HG02623 (cell line): Measurements from ENCODE around the gene GRAPL.
A peak's percentile ranks its signal among the peaks of the same experiment; 100 is the strongest.
"Not testable (repeated sequence)": the region's sequence is repeated elsewhere in the genome, so short reads cannot be mapped to it uniquely, and the experiment has no call there.

ENCODE experiments used
- ATAC-seq: cut with Tn5 transposase; IDR thresholded peaks from one replicate; pipeline ENCODE4 v1.9.1; 2021; ENCODE audit warnings: moderate library complexity; ENCODE audit not compliant: unreplicated experiment

The GRAPL gene

DNA sequence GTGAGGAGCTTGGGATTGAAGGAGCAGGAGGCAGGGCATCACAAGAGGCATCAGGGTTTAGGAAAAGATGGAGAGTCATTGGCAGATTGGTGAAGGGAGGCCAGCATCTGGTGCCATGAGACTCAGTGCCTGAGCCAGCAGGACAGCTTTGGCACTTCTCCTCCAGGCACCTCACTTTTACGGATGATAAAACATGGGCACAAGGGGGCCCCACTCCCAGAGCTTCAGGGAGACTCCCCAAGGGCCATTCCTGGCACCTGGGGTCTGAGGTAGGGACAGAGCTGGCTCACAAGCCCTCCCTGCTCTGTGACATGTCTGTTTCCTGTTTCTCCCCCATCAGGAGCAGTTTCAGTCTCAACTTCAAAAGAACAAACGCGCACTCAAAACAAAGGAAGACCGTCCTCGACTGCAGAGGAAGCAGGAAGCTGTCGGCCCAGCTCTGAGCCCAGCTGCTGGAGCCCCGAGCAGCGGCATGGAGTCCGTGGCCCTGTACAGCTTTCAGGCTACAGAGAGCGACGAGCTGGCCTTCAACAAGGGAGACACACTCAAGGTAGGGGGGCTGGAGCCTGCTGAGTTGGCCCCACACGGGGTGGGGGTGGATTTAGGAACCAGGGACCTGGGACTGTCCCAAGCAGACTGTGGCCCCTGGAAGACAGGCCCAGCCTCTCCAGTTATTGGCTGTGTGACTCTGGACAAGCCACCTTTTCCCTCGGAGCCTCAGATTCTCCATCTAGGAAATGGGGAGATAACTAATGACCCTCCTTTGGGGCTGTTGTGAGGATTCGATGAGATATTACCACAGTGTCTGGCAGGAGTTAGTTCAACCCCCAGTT, at the start of gene GRAPL:
Gene GRAPL, plus strand, starts transcription at position 442 of the 833 bp plus-strand sequence. Its CDS starts 31 bp downstream, at position 473.
- ATAC-seq, result not testable (repeated sequence)

DNA sequence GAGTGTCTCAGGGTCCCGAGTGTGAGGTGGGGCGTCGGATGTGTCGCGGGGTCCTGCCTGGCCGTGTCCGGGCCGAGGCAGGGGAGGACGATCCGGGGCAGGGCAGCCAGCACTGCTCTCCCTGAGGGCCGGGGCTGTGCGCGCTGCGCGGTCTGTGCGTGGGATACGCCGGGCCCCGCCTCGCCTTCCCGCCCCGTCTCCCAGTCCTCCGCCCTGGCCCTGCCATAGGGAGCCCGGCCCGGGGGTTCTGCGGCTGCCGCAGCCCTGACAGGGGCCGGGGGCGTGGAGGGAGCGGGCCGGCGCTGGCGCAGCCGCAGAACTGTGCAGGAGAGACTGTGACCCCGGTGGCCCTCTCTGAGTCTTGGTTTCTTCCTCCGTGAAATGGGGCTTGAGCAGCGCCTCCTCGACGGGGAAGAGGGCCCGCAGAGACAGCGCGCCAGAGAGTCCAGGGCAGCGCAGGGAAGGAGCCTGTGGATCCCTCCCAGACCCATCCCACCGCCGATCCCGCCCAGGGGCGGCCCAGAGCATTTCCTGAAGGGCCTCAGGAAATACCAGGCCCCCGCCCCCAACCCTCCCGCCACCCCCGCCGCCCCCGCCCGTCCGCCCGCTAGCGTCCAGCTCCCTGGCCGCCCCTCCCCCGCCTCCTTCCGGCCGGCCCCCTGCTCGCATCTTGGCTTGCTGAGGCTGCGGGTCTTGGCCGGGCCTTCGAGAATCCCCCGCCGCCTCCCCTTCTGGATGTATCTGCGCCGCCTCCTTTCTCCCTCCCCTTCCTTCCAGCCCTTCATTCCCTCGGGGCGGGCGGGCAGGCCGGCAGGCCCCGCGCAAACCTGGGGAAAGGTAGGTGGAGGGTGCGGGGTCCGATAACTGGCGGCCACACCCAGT, 38.3 kb upstream of the GRAPL start:
- ATAC-seq, result not testable (repeated sequence)

DNA sequence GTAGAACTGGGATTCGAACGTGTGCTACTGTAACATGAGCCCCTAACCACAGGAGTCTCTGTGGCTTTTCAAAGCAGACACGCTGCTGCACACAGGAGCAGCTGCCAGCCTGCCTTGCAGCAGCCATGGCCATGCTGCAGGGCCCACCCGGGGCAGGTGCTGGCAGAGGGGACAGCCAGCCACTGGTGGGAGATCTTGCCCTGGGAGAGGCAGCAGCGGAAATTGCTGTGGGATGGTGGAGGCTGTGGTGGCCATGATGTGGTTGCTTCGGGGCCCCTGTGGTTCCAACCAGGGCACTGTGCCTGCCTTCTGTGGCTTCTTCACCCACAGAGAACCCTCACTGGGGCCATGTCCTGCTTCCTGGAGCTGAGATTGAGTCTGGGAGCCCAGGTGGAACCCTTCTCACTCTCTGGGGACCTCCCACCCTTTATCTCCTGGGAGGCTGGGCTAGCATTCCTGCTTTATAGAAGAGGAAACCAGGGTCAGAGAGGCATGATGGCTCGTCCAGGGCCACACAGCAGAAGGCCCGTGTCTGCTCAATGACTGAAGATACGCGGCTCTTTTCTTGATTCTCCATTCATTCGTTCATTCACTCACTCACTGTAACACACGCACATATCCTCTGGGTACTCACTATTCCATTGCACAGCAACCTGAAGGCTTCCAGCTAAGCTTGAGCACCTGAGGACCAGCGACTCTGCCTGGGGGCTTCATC, 37.2 kb upstream of the GRAPL start:
- not testable (repeated sequence) for ATAC-seq

DNA sequence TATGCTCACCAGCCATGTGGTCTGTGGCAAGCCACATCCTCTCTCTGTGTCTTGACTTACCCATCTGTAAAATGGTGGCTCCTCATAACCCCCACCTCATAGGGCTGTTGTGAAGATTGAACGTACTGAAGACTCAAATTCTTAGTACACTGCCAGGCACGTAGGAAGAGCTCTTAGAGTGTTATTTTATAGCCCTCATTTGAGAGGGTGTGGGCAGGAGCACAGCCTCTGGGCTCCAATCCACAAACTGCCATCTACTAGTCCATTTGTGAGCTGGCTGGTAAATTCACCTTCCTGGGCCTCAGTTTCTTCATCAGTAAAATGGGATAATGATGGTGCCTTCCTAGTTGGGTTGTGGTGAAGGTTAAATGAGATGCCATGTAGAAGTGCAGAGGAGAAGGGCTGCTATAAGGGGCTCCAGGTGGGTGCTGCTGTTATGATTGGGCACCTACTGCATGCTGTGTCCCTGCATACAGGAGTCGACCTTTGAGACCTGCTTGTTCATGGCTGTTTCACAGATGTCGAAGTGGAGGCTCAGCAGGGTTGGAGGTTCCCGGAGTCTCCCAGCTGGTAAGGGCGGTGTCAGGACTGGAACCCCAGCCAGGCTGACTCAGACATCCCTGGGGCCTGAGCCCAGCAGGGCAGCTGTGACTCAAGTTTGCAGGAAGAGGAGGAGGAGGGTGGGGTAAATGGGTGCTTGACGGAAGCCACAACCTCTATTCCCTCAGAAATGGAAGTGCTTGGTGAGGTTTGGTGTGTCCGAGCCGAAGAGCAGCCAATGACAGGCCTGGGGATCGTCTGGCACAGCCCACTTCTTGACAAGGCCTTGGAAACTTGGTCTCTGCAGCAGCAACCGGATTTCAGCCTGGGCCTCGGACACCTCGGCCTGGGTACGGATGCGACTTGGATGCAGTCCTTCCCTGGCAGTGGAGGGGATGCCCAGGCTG, 34.4 kb upstream of the GRAPL start:
- ATAC-seq, result not testable (repeated sequence)

DNA sequence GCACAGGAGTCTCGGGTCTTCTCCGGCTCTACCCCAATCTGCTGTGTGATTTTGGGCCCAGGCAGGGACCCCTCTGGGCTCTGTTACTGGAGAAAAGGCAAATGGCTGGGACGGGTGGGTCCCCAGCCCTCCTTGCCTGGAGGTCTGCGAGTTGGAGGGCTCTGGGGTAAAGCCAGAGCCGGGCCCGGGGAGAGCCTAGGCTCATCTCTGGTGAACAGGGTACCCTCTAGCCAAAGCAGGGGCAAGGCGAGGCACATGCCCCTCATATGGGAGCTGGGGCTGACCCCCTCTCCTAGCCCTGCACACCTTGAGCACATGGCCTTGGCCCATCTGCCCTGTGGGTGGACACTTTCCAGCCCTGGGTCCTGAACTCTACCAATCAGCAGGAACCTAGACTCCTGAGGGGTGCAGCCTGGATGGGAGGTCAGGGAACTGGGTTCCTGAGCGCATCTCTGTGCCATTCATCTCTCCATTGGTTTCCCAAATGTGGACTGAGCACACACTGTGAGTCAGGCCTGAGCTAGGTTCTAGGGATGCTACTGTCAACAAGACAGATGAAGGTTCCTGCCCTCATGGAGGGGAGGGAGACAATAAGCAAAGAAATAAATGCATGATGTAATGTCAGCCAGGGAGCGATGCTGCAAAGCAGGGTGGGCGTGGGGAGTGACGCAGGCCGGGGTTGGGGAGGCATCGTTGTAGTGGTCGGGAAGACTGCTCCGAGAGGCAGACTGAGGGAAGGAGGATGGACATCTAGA, 33.5 kb upstream of the GRAPL start:
- ATAC-seq, result not testable (repeated sequence)

DNA sequence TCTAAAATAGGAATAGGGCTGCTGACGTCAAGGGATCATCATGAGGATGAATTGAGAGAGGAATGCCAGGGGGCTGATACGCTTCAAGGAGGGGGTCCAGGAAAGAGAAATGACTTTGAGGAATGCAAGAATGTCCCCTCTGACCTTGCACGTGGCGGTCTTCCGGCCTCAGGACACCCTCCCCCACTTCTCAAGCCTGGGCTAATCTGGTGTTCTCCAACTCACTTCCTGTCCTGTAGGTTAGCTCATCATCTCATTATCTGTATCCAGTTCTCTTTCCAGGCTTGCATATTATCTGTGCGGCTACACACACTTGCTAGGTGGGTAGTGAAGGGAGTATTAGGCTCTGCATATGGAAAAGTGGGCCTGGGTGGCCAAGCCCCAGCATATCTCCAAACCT, 18.9 kb upstream of the GRAPL start:
- ATAC-seq, result not testable (repeated sequence)

DNA sequence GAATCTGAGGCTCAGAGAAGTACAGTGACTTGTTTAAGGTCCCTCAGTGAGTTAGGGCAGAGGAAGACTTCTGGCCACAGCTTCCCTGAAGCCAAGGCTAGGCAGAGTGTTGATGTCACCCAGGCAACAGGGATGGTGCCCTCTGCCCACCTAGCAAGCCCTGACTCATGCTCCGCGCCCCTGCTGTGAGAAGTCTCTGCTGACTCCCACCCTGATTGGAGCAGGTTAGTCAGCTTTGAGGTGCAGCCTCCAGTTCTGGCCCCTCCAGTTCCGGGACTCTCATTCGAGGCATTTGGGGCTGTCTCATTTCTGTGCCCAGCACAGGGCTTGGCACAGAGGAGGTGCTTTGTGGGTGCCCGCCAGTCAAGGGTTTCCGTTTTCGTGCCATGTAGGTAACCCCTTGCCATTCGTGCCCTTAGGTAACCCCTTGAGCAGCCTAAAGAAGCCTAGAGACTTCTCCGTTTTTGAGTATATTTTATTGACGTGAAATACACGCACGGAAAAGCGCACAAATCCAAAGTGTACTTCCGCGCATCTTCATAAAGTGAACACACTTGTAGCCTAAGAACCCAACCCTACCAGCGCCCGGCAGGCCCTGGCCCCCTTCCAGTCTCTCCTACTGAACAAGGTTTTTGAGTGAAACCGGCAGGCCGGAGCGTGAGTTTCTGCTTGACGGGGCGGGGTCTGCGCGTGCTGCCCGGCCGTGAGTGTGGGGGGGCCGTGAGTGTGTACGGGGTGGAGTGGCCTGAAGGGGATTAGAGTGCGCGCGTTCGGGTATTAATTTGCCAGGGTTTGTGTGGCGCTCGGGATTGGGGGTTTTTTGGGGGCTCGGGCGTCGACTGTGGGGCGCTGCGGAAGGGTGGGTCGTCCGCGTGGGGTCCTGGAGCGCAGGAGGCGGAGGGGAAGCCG, 16.9 kb upstream of the GRAPL start:
- peak; percentile 18 for ATAC-seq

DNA sequence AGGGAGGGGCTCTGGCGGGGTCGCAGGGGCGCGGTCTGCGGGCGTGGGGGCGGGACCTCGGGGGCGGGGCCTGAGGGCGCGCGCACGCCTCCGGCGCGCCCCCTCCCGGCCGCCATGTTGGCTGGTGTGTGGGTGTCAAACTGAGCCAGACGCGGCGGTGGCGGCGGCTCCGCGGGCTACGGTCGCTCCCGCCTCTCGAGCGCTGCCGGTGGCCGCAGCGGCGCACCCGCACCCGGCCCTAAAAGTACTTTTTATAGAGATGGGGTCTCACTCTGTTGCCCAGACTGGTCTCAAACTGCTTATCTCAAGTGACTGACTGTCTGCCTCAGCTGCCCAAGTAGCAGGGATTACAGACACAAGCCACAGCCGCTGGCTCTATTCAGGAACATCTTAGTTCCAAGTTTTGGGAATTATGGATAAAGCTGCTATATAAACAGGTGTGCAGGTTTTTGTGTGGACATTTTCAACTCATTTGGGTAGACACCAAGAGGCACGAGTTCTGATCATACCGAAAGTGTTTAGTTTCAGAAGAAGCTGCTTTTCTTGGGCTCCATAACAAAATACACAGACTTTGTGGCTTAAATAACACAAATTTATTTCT, 16.2 kb upstream of the GRAPL start:
- ATAC-seq, result peak; percentile 79

DNA sequence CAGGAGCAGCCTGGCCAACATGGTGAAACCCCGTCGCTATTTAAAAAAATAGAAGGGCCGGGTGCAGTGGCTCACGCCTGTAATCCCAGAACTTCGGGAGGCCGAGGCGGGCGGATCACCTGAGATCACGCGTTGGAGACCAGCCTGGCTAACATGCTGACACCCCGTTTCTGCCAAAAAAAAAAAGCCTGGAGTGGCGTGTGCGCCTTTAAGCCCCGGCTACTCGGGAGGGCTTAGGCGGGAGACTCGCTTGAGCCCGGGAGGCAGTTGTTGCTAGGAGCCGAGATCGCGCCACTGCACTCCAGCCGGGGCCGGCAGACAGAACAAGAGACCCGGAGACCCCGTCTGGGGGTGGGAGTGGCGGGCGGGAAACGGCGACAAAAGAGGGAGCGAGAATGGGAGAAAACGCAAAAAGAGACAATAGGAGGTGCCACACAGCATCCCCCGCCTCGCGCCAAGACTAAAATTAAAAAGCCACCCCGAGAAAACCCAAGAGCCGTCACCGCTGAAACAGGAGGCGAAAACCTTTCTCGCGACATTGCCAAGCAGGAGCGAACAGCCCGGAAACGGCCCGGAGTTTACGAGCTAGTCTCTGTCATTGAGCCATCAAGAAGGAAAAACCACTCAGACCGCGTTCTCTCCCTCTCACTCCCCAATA, 15.5 kb upstream of the GRAPL start:
- not testable (repeated sequence) for ATAC-seq

DNA sequence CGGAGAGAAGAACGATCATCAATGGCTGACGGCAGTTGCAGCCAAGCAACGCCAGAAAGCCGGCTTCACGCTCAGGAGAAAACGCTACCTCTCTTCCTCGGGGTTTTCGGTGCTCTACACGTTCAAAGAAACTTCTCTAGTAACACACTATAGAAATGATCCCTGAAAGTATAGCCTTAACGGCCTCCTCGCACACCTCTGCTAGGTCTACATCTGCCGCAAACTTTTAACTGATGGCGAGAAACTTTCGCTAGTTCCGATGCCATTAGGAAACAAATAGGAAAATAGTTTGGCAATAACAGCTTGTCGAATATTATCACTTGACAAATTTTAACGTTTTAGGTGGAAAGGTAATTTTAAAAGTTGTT, 14.9 kb upstream of the GRAPL start:
- not testable (repeated sequence) for ATAC-seq

DNA sequence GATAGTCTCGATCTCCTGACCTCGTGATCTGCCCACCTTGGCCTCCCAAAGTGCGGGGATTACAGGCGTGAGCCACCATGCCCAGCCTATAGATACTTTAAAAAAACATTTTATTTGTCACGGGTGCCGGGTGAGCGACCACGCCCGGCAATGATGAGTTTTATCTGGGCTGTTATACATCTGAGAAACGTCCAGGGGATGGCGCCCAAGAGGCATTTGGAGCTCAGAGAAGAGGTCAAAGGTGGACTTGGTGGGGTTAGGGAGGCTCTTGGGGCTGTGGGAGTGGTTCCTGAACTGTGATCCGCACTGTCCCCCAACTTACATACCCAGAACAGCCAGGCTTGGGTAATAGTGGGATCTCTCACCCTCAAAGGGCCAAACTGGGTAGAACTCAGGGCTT, 8.7 kb upstream of the GRAPL start:
- ATAC-seq, result not testable (repeated sequence)

DNA sequence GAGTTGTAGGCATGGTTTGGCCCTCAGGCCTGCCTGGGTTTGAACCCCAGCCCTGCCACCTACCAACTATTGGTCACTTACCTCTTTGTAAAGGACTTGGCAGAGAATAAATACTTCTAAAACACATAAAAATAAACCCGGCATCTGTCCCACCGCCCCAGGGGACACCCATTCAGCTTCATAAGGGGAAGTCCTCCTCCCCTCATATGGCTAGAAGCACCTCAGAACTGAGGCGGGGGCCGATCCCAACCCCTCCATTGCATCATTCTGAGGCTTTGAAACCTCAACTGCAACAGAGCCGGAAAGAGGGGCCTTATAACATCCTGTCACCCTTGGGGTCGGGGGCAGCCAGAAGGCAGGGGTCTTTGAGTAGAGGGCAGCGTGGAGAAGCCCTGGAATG, 2.1 kb upstream of the GRAPL start:
- not testable (repeated sequence) for ATAC-seq

DNA sequence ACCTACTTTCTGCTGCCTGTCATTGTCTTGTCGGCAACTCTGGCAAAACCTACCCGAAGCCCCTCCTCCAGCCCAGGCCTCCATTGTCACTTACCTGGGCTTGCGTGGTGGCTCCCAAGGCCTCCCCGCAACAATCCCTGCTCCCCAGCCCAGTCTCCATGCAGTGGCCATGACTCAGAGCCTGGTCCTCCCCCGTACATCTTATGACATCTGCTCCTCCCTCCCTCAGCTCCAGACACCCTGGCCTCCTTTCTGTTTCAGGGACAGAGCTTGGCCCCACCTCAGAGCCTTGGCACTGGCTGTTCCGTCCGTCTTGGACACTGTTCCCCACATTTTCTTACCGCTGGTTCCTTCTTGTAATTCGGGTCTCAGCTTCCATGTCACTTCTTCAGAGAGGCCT, 2.1 kb downstream of the GRAPL start:
- not testable (repeated sequence) for ATAC-seq

DNA sequence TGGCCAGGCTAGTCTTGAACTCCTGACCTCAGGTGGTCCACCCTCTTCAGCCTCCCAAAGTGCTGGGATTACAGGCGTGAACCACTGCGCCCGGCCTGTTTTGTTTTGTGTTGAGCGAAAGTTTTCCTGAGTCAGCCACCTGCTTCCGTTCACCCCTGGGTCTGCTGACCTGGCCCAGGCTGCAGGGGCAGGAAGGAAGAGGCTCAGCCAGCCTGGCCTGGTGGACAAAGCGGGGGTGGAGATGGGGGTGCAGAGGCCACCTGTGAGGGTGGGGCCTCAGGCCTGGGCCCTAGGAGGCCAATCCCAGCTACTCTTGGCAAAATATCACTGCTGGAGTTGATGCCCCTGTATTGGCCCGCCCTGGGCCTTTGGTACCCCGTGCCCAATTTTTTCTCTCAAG, 3.7 kb downstream of the GRAPL start:
- not testable (repeated sequence) for ATAC-seq

DNA sequence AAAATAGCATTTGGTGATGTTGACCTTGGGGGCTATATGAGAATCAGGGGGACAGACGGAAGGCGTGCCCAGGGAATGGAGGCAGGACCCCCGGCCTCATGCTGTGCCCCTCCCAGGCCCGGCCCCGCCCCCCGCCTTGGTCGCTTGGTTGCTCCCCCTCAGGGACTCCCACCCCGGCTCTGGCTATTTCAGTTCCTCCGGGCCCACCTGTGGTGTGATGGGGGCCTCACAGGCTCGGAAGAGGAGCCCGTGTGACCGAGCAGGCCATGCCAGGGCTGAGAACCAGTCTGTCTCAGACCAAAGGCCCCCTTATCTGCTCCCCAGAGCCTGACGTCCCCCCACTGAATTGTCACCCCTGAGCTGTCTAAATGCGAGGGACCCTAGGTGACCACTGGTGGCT, 4.4 kb downstream of the GRAPL start:
- not testable (repeated sequence) for ATAC-seq

DNA sequence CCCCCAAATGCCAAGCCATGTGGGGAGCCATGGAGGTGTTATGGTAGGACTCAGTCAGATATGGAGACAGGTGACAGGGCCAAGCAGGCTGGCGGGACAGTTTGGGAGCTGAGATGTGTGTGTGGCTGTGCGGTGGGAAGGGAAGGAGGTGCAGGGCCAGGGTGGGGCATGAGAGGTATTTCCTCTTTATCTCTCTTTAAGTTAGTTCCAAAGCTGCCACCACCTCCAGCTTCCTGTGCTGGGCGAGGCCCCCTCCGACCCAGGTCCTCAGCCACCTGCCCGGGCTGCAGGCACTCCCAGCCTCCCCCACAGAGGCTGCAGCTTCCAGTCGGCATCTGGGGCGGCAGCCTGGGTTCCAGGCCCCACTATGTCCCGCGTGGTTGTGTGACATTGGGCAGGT, 6.4 kb downstream of the GRAPL start:
- ATAC-seq, result not testable (repeated sequence)

DNA sequence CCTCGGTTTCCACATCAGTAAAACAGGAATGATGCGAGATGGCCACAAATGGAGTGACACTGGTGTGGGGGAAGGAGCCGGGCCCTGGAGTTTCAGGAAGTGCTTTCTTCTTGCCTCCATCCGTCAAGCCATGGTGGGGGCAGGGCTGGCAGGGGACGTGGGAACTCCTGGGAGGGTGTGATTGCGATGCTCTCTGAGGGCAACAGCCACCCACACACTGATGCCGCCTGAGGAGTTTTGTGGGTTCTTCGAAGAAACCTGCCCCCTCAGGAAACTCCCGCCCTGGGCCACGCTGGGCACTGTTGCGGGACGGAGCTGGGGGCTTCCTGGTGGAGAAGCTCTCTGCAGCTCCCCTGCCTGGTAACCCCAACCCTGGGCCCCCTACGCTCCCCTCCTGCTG, 8.0 kb downstream of the GRAPL start:
- ATAC-seq, result not testable (repeated sequence)
